Endothelial cell of umbilical vein (primary cell): ENCODE measurements around the gene MSANTD2.

Experiments used
- EZH2 ChIP-seq: IDR thresholded peaks from 2 replicates; pipeline ENCODE4 v1.6.1; 2012; ENCODE audit warnings: borderline replicate concordance, low read depth, mild to moderate bottlenecking, moderate library complexity, low read length, inconsistent platforms; ENCODE audit not compliant: severe bottlenecking
- JUN ChIP-seq: IDR thresholded peaks from 2 replicates; pipeline ENCODE4 v1.6.1; 2011; ENCODE audit warnings: borderline replicate concordance, low read depth; ENCODE audit not compliant: insufficient read length, insufficient read depth
- POLR2A ChIP-seq: IDR thresholded peaks from 2 replicates; pipeline ENCODE4 v1.6.1; 2012; ENCODE audit warnings: low read depth, mild to moderate bottlenecking, control low read depth, low read length
- POLR2AphosphoS5 ChIP-seq: IDR thresholded peaks from 2 replicates; pipeline ENCODE4 v1.6.1; 2012; ENCODE audit warnings: low read depth, mild to moderate bottlenecking, control low read depth, low read length, moderate library complexity; ENCODE audit not compliant: insufficient read depth
- TF ChIP-seq, protein P1 (sequence below), 2 donors: IDR thresholded peaks; 1 replicate in 1 of 2; 2 replicates in 1 of 2; pipeline ENCODE4 v1.5.1; 2011; ENCODE audit warnings: low read length in 2 of 2, mild to moderate bottlenecking in 2 of 2, moderate library complexity in 2 of 2, control low read depth in 1 of 2, inconsistent platforms in 1 of 2, low read depth in 1 of 2; ENCODE audit not compliant: insufficient read depth in 1 of 2; ENCODE audit errors: extremely low read depth in 1 of 2
- TF ChIP-seq, protein P2 (sequence below): IDR thresholded peaks from 2 replicates; pipeline ENCODE4 v1.6.1; 2011; ENCODE audit not compliant: insufficient read depth, insufficient read length

GRCh38 chr11:124778281-124778680 lies 21.9 kb downstream of the MSANTD2 start:
- TF ChIP-seq, protein P1, sequence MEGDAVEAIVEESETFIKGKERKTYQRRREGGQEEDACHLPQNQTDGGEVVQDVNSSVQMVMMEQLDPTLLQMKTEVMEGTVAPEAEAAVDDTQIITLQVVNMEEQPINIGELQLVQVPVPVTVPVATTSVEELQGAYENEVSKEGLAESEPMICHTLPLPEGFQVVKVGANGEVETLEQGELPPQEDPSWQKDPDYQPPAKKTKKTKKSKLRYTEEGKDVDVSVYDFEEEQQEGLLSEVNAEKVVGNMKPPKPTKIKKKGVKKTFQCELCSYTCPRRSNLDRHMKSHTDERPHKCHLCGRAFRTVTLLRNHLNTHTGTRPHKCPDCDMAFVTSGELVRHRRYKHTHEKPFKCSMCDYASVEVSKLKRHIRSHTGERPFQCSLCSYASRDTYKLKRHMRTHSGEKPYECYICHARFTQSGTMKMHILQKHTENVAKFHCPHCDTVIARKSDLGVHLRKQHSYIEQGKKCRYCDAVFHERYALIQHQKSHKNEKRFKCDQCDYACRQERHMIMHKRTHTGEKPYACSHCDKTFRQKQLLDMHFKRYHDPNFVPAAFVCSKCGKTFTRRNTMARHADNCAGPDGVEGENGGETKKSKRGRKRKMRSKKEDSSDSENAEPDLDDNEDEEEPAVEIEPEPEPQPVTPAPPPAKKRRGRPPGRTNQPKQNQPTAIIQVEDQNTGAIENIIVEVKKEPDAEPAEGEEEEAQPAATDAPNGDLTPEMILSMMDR (IDR thresholded peaks at IDR 0.05; ENCODE audit: extremely low read depth in 1 of 2, insufficient read depth in 1 of 2, low read depth in 1 of 2, low read length in 2 of 2), result peak in 1 of 2 donors; percentile 26
- TF ChIP-seq POLR2A (no peak), EZH2 (no peak), POLR2AphosphoS5 (no peak), JUN (no peak)
- TF ChIP-seq, protein P2, sequence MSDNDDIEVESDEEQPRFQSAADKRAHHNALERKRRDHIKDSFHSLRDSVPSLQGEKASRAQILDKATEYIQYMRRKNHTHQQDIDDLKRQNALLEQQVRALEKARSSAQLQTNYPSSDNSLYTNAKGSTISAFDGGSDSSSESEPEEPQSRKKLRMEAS, result no peak
